Mononuclear cell (primary cell): Measurements from ENCODE around the gene APMAP. TPM values are rescaled to one million over a fixed set of nuclear protein-coding genes. Genes with fewer than 3 reads are reported as not detected.
"Not testable (repeated sequence)": the region's sequence is repeated elsewhere in the genome, so short reads cannot be mapped to it uniquely, and the experiment has no call there.

Experiments
- H3K27me3 ChIP-seq: 2 replicates; pipeline ENCODE4 v1.6.0; 2011; ENCODE audit warnings: low read length, control low read depth; ENCODE audit not compliant: insufficient read depth
- H3K4me1 ChIP-seq: 2 replicates; pipeline ENCODE4 v1.5.1; 2011; ENCODE audit warnings: mild to moderate bottlenecking, low read length, control low read depth; ENCODE audit not compliant: insufficient read depth
- H3K4me3 ChIP-seq: 2 replicates; pipeline ENCODE4 v1.5.1; 2011; ENCODE audit warnings: mild to moderate bottlenecking, low read length, moderate library complexity
- H3K9me3 ChIP-seq: 2 replicates; pipeline ENCODE4 v1.5.1; 2011; ENCODE audit warnings: low read depth, mild to moderate bottlenecking, control low read depth, low read length
- total RNA-seq: library from RNA; depleted of rRNA; stranded (reverse); fragments of >200 nt; gene quantifications from one replicate; pipeline ENCODE4 v1.2.3, GENCODE V29; 2012

The APMAP gene
- total RNA-seq, 1 donor = 34.2 TPM

DNA sequence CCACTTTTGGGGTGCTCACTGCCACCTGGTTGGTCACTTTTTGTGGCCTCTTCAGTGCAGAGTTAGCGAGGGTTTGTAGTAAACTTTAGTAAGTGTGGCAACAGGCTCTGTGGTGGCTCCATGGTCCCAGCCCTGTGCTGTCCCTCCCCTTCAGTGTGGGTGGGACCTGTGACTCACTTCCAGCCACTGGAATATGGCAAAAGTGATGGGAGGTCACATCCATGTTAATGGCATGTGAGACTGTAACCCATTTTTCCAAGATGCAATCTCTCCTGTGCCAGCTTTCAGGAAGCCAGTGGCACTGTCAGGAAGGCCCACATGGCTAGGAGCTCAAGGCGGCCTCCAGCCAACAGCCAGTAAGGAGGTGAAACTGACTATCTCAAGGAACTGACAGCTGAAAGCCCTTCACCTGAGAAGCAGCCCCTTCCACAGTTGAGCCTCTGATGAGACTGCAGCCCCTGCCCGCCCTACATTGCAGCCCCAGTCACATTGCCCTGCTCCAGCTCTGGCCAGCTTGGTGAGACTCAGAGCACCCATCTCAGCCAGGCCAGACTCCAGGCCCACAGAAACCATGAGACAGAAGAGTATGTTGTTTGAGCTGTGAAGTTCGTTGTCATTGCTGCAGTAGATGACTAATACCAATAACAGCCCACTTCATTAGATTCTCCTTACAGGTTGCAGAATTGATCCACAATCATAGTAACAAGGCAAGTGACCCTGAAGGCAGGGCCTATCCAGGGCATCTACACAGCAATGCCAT lies 56.6 kb downstream of the APMAP start:
- Histone ChIP-seq H3K9me3 (no peaks in the 10 kb centered on the region), H3K4me1 (peaks cover 16% of the 10 kb centered on the region), H3K27me3 (no peaks in the 10 kb centered on the region), H3K4me3 (no peak overlapping the region)

DNA sequence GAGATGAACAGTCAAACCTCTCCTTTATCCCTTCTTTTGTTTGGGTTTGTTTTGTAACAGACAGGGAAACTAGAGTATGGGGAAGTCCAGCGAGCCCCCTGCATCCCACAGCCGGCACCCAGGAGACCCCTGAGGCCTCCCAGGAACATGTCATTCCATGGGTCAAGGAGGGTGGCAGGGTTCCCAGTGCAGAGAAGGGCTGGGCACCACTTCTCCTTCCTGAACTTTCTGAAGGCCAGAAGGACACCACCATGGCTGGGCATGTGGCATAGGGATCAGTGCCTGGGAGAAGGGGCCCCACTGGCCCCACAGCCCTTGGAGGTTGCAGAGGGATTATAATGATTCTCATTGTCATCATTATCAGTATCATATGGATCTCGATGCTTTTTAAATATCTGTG lies 57.4 kb downstream of the APMAP start:
- Histone ChIP-seq H3K27me3 (no peaks in the 10 kb centered on the region), H3K9me3 (no peaks in the 10 kb centered on the region), H3K4me1 (peaks cover 23% of the 10 kb centered on the region), H3K4me3 (no peak overlapping the region)

DNA sequence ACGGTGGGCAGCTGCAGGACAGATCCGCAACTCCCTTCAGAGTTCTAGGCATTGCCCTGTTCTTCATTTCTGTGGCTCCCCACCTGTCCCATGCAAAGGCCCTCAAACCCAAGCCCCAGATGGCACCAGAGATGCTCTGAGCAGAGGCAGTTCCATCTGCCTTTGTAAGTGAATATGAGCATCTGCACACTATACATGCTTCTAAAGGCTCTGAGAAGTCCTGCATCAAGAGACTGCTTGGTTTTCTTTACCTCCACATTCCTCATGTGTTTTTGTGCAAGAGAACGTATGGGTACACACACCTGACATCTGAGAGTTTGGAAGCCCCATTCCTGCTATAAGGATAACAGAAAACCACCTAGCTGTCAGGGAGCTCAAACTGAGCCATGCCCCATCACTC lies 57.8 kb downstream of the APMAP start:
- Histone ChIP-seq H3K9me3 (no peaks in the 10 kb centered on the region), H3K4me3 (no peak overlapping the region), H3K4me1 (peaks cover 25% of the 10 kb centered on the region), H3K27me3 (no peaks in the 10 kb centered on the region)

DNA sequence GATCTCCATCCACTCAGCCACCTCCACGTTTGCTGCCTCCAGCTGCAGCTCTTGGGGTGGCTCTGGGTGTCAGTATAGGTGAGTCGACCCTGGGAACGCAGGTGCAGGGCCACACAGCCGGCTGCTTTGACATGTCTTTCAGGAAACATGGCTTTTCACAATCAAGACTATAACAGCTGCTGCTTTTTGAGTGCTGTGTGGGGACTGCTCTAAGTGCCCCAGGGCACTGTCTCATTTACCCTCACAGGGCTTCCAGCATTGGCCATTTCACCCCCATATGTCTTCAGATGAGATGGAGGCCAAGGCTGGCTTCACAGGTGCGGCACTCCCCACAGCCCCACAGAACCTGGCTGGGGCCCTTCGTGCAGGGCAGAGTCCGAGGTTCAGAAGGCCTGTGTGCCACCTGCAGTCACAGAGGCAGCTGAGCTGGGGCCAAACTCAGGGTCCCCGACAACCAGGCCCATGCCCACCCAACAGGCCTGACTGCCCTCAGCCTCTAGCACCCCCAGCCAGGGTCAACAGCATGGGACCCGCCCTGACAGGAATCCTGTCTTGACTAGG lies 58.4 kb downstream of the APMAP start:
- no peak overlapping the region for H3K4me3 ChIP-seq
- H3K4me1 ChIP-seq = peaks cover 25% of the 10 kb centered on the region
- H3K27me3 ChIP-seq = no peaks in the 10 kb centered on the region
- no peaks in the 10 kb centered on the region for H3K9me3 ChIP-seq

DNA sequence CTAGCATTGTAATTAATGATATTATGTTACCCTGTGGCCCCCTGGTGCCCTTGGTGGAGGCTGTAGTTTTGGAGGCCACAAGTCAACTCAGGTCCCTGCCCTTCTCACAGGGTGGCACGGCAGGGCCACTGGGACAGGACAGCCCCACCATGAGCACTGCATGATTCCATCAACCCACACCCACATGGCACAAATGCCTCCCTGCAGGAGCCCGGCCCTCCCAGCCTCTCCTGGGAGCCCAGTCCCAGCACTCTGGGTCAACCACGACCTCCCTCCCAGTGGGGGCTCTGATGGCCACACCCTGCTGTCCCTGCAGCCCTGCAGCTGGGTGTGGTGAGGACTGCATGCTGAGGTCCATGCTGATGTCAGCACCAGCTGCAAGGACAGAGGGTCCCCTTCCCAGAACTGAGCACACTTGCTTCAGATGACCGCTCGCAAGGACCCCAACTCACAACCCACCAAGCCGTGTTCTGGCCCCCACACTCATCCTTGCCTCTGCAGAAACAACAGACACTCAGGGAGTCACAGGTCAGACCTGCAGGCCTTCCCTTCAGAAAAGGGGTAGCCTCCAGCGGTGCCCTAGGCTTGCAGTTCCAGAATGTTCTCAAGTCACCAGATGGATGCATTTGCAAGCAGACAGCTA lies 59.2 kb downstream of the APMAP start:
- no peaks in the 10 kb centered on the region for H3K27me3 ChIP-seq
- no peaks in the 10 kb centered on the region for H3K9me3 ChIP-seq
- H3K4me1 ChIP-seq = peaks cover 25% of the 10 kb centered on the region
- H3K4me3 ChIP-seq = no peak overlapping the region

DNA sequence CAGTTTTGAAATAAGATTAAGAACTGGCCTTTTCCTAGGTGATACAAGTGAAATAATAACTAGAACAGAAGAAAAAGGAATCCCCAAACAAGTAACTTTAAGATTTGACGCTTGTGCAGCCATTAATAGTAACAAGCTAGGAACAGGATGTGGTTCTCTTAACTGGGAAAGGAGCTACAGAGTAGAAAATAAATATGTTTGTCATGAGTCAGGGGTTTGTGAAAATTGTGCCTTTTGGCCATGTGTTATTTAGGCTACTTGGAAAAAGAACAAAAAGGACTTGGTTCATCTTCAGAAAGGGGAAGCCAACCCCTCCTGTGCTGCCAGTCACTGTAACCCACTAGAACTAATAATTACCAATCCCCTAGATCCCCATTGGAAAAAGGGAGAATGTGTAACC lies 60.7 kb downstream of the APMAP start:
- H3K4me1 ChIP-seq = peaks cover 25% of the 10 kb centered on the region
- H3K27me3 ChIP-seq, H3K4me3 ChIP-seq, H3K9me3 ChIP-seq: not testable (repeated sequence)

DNA sequence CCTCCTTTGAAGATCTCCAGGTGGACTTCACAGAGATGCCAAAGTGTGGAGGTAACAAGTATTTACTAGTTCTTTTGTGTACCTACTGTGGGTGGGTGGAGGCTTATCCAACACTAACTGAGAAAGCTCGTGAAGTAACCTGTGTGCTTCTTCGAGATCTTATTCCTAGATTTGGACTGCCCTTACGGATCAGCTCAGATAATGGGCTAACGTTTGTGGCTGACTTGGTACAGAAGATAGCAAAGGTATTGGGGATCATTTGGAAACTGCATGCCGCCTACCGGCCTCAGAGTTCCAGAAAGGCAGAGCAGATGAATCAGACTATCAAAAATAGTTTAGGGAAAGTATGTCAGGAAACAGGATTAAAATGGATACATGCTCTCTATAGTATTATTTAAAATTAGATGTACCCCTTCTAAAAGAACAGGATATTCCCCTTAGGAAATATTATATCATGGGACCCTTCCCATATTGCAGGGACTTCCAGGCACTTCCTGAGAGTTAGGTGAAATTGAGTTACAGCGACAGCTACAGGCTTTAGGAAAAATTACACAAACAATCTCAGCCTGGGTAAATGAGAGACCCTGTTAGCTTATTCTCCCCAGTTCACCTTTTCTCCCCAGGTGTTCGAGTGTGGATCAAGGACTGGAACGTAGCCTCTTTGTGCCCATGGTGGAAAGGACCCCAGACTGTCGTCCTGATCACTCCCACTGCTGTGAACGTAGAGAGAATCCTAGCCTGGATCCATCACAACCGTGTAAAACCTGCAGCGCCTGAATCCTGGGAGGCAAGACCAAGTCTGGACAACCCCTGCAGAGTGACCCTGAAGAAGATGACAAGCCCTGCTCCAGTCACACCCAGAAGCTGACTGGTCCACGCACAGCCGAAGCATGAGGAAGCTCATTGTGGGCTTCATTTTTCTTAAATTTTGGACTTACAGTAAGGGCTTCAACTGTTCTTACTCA lies 61.5 kb downstream of the APMAP start:
- not testable (repeated sequence) for H3K4me3 ChIP-seq, H3K9me3 ChIP-seq, H3K27me3 ChIP-seq
- peaks cover 25% of the 10 kb centered on the region for H3K4me1 ChIP-seq

DNA sequence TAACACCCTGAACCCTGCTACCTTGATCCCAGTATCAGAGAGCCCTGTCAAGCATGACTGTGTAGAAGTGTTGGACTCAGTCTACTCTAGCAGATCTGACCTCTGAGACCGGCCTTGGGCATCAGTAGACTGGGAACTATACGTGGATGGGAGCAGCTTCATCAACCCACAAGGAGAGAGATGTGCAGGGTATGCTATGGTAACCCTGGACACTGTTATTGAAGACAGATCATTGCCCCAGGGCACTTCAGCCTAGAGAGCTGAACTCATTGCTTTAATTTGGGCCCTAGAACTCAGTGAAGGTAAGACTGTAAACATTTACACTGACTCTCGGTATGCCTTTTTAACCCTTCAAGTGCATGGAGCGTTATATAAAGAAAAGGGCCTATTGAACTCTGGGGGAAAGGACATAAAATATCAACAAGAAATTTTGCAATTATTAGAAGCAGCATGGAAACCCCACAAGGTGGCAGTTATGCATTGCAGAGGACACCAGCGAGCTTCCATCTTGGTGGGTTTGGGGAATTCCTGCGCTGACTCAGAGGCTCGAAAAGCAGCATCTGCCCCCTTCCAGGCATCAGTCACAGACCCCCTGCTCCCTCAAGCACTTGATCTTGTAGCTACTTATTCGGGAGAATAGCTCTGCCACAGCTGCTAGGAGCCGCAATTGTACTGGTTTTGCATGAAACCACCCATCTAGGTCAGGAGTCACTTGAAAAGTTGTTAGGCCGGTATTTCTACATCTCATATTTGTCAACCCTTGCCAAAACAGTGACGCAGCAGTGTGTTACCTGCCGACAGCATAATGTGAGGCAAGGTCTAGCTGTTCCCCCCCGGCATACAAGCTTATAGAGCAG lies 62.5 kb downstream of the APMAP start:
- not testable (repeated sequence) for H3K27me3 ChIP-seq, H3K9me3 ChIP-seq, H3K4me3 ChIP-seq
- peaks cover 25% of the 10 kb centered on the region for H3K4me1 ChIP-seq

DNA sequence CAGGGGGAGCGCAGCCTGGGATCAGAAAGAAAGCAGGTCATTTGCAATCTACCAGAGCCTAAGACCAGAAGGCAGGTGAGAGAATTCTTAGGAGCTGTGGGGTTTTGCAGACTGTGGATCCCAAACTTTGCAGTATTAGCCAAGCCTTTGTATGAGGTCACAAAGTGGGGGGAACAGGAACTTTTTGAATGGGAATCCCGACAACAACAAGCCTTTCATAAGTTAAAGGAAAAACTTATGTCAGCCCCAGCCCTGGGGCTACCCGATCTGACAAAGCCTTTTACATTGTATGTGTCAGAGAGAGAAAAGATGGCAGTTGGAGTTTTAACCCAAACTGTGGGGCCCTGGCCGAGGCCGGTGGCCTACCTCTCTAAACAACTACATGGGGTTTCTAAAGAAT lies 63.3 kb downstream of the APMAP start:
- H3K9me3 ChIP-seq, H3K4me3 ChIP-seq, H3K27me3 ChIP-seq: not testable (repeated sequence)
- peaks cover 25% of the 10 kb centered on the region for H3K4me1 ChIP-seq

DNA sequence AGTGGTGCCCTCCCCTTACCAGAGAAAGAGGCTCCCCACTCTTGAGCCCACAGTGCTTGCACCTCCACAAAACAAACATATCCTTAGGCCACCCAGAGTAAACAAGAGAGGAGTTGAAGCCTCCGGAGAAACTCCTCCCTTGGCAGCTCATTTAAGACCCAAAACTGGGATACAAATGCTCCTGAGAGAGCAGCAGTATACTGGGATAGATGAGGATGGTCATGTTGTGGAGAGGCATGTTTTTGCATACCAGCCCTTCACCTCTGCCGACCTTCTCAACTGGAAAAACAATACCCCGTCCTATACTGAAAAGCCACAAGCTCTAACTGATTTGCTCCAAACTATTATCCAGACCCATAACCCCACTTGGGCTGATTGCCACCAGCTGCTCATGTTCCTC lies 71.8 kb downstream of the APMAP start:
- H3K9me3 ChIP-seq, H3K4me3 ChIP-seq, H3K4me1 ChIP-seq: not testable (repeated sequence)

DNA sequence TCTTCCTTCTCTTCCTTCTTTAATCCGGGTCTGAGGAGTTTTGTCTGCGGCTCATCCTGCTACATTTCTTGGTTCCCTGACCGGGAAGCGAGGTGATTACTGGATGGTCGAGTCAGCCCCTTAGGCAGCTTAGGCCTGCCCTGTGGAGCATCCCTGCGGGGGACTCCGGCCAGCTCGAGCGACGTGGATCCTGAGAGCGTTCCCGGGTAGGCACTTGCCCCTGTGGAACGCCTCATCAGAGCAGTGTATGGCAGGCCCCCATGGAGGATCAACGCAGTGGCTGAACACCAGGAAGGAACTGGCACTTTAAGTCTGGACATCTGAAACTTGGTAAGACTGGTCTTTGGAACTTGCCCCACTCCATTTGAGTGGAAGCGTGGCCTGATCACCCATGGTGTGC lies 72.9 kb downstream of the APMAP start:
- not testable (repeated sequence) for H3K9me3 ChIP-seq, H3K4me3 ChIP-seq, H3K4me1 ChIP-seq, H3K27me3 ChIP-seq

More for the DNA sequence above, 71.8 kb downstream of the APMAP start:
- not testable (repeated sequence) for H3K27me3 ChIP-seq

DNA sequence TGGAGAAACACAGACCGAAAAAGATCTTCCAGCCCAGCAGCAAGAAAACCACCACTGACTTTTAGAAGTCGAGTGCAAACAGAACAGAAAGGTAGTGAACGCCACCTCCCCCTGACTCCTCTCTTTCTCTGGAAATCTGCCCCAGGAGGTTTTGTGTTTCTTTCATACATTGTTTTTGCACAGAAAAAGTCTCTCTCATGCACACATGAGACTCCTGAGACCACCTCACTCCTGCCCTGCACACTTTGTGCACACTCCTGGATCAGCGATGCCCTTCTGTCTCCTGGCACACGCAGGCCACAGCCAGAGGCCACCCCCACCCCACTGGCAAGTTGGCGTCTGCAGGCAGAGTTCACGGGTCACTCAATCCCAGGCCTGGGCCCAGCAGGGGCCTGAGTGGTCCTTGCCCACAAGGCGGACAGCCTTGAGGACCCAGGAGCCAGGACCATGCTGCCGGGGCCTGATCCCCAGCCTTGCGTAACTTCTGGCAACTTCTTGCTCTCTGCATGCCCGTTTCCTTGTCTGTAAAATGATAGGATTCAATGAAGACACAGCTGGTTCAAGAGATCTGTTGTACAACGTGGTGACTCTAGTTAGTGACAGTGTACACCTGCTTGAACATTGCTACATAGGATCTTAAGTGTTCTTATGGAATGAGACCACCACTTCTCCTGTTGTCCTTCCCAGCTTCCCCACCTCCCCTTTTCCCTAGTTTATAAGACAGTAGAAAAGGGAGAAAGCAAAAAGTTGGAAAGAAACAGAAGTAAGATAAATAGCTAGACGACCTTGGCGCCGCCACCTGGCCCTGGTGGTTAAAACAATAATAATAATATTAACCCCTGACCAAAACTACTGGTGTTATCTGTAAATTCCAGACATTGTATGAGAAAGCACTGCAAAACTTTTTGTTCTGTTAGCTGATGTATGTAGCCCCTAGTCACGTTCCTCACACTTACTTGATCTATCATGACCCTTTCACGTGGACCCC lies 73.7 kb downstream of the APMAP start:
- H3K9me3 ChIP-seq = no peaks in the 10 kb centered on the region
- H3K27me3 ChIP-seq = no peaks in the 10 kb centered on the region
- H3K4me1 ChIP-seq = peaks cover 7% of the 10 kb centered on the region
- no peak overlapping the region for H3K4me3 ChIP-seq

DNA sequence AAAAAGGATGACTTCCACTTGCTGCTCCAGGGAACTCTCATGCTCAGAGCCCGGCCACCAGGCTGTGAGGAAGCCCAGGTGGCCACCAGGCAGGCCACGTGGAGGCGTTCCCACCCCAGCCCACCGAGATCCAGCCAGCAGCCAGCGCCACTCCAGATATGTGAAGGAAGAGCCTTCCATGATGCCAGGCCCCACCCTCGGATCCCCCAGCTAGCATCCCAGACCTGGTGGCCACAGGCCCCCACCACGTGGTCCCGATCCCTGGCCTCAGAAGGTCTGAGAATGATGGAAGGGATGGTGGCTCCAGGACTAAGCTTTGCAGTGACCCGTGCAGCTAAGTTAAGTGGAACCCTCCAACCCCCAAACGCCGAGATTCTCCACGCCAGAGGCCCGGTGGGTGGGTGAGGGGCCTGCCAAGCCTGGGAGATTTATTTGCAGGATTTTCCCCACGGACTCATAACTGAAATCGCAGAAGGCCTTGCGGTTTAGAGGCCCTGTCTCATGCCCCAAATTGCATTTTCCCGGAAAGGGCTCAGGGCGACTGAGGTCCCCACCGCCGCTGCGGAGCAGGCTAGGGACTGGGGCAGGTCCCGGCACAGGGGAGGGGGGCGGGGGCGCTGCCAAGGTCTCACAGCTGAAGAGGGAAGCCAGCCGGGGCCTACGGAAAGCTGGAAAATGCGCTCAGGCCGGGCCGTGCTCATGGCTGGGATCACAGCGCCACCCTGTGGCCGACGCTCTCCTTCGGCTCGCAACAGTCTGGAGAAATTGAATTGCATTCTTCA lies 74.6 kb downstream of the APMAP start:
- no peak overlapping the region for H3K4me3 ChIP-seq

More for the DNA sequence above, 74.6 kb downstream of the APMAP start:
- H3K4me1 ChIP-seq = peaks cover 7% of the 10 kb centered on the region
- no peaks in the 10 kb centered on the region for H3K27me3 ChIP-seq
- no peaks in the 10 kb centered on the region for H3K9me3 ChIP-seq
